H9 (cell line): ENCODE measurements around the gene PDZRN4. TPM values are rescaled to one million over a fixed set of nuclear protein-coding genes. Genes with fewer than 3 reads are reported as not detected.

Experiments
- DNase-seq: peaks from one replicate; pipeline ENCODE4 v3.0.0-alpha.2; 2017
- H2AFZ ChIP-seq: one replicate; pipeline ENCODE4 v1.6.1; 2013; ENCODE audit warnings: mild to moderate bottlenecking, low read length, control low read depth, moderate library complexity
- H2AK5ac ChIP-seq: 2 replicates; pipeline ENCODE4 v1.6.1; 2013; ENCODE audit warnings: low read length, control low read depth, mixed read lengths; ENCODE audit not compliant: insufficient read length
- H2BK120ac ChIP-seq: one replicate; pipeline ENCODE4 v1.6.1; 2013; ENCODE audit warnings: low read depth, mild to moderate bottlenecking, low read length, control low read depth, inconsistent platforms; ENCODE audit not compliant: poor library complexity, severe bottlenecking
- H2BK12ac ChIP-seq: 2 replicates; pipeline ENCODE4 v1.6.1; 2013; ENCODE audit warnings: low read length, control low read depth, mixed read lengths, low read depth; ENCODE audit not compliant: insufficient read length
- H2BK15ac ChIP-seq: 2 replicates; pipeline ENCODE4 v1.6.1; 2013; ENCODE audit warnings: low read depth, low read length, control low read depth
- H2BK20ac ChIP-seq: one replicate; pipeline ENCODE4 v1.6.1; 2013; ENCODE audit warnings: low read depth, mild to moderate bottlenecking, low read length, control low read depth, inconsistent platforms; ENCODE audit not compliant: poor library complexity, severe bottlenecking
- H2BK5ac ChIP-seq: 2 replicates; pipeline ENCODE4 v1.6.1; 2013; ENCODE audit warnings: low read length, control low read depth, mixed read lengths; ENCODE audit not compliant: insufficient read length
- H3K14ac ChIP-seq: 2 replicates; pipeline ENCODE4 v1.6.1; 2013; ENCODE audit warnings: low read length, control low read depth; ENCODE audit not compliant: insufficient read depth
- H3K18ac ChIP-seq: 2 replicates; pipeline ENCODE4 v1.6.1; 2013; ENCODE audit warnings: low read depth, mild to moderate bottlenecking, mixed read lengths, low read length, control low read depth; ENCODE audit not compliant: insufficient read length
- H3K23ac ChIP-seq: 2 replicates; pipeline ENCODE4 v1.6.1; 2013; ENCODE audit warnings: low read length, control low read depth, mixed read lengths, low read depth; ENCODE audit not compliant: insufficient read length
- H3K23me2 ChIP-seq: 2 replicates; pipeline ENCODE4 v1.6.1; 2013; ENCODE audit warnings: low read depth, mild to moderate bottlenecking, mixed read lengths, low read length, control low read depth; ENCODE audit not compliant: insufficient read length, poor library complexity, severe bottlenecking
- H3K27ac ChIP-seq: 2 replicates; pipeline ENCODE4 v1.5.1; 2013; ENCODE audit warnings: low read length, control low read depth, mixed read lengths, low read depth; ENCODE audit not compliant: insufficient read length
- H3K27me3 ChIP-seq: 2 replicates; pipeline ENCODE4 v1.6.1; 2013; ENCODE audit warnings: low read length, control low read depth, inconsistent platforms; ENCODE audit not compliant: insufficient read depth
- H3K4ac ChIP-seq: 2 replicates; pipeline ENCODE4 v1.6.1; 2013; ENCODE audit warnings: low read depth, mild to moderate bottlenecking, control low read depth, inconsistent platforms, low read length, moderate library complexity
- H3K4me1 ChIP-seq: 2 replicates; pipeline ENCODE4 v1.6.1; 2013; ENCODE audit warnings: low read length, control low read depth, inconsistent platforms; ENCODE audit not compliant: insufficient read depth
- H3K4me2 ChIP-seq: 2 replicates; pipeline ENCODE4 v1.6.1; 2013; ENCODE audit warnings: low read length, control low read depth, mixed read lengths; ENCODE audit not compliant: insufficient read length, insufficient read depth
- H3K56ac ChIP-seq: 2 replicates; pipeline ENCODE4 v1.6.1; 2013; ENCODE audit warnings: low read depth, mild to moderate bottlenecking, mixed read lengths, low read length, control low read depth; ENCODE audit not compliant: insufficient read length
- H3K79me1 ChIP-seq: 2 replicates; pipeline ENCODE4 v1.6.1; 2013; ENCODE audit warnings: low read depth, mild to moderate bottlenecking, moderate library complexity, low read length, control low read depth, inconsistent platforms; ENCODE audit not compliant: insufficient read depth, poor library complexity, severe bottlenecking
- H3K79me2 ChIP-seq: 2 replicates; pipeline ENCODE4 v1.6.1; 2013; ENCODE audit warnings: low read length, control low read depth, inconsistent platforms; ENCODE audit not compliant: insufficient read depth
- H3K9ac ChIP-seq: 2 replicates; pipeline ENCODE4 v1.6.1; 2013; ENCODE audit warnings: low read length, control low read depth, mixed read lengths; ENCODE audit not compliant: insufficient read length; ENCODE audit errors: extremely low read depth
- H3K9me3 ChIP-seq: one replicate; pipeline ENCODE4 v1.6.1; 2013; ENCODE audit warnings: low read depth, low read length, inconsistent platforms; ENCODE audit not compliant: control insufficient read depth
- H3T11ph ChIP-seq: one replicate; pipeline ENCODE4 v1.6.1; 2013; ENCODE audit warnings: mild to moderate bottlenecking, low read length, control low read depth, inconsistent platforms
- H4K20me1 ChIP-seq: one replicate; pipeline ENCODE4 v1.6.1; 2013; ENCODE audit not compliant: control insufficient read depth, insufficient read length, insufficient read depth
- H4K5ac ChIP-seq: 2 replicates; pipeline ENCODE4 v1.6.1; 2013; ENCODE audit warnings: low read depth, mild to moderate bottlenecking, mixed read lengths, low read length, control low read depth; ENCODE audit not compliant: insufficient read length
- H4K8ac ChIP-seq: replicated peaks from 2 replicates; pipeline ENCODE4 v1.6.1; 2013; ENCODE audit warnings: low read length, control low read depth, mixed read lengths, low read depth; ENCODE audit not compliant: insufficient read length
- H4K91ac ChIP-seq: 2 replicates; pipeline ENCODE4 v1.6.1; 2013; ENCODE audit warnings: low read depth, mild to moderate bottlenecking, moderate library complexity, mixed read lengths, low read length, control low read depth; ENCODE audit not compliant: insufficient read length
- H3K27ac Mint-ChIP-seq, 3 experiments: 2 replicates in 2 of 3; 3 replicates in 1 of 3; pipeline ENCODE4 v1.8.0; 2020 to 2021; ENCODE audit warnings: mixed read lengths in 3 of 3, mild to moderate bottlenecking in 1 of 3, moderate library complexity in 1 of 3
- H3K27me3 Mint-ChIP-seq: 2 replicates; pipeline ENCODE4 v1.8.0; 2021; ENCODE audit warnings: low read depth, mild to moderate bottlenecking, moderate library complexity, mixed read lengths
- H3K36me3 Mint-ChIP-seq, 3 experiments: 2 replicates in 2 of 3; 3 replicates in 1 of 3; pipeline ENCODE4 v1.8.0; 2020 to 2021; ENCODE audit warnings: low read depth in 3 of 3, mixed read lengths in 3 of 3; ENCODE audit not compliant: insufficient read depth in 1 of 3
- H3K4me1 Mint-ChIP-seq, 2 experiments: 2 replicates each; pipeline ENCODE4 v1.8.0; 2020; ENCODE audit warnings: mixed read lengths in 2 of 2
- H3K4me3 Mint-ChIP-seq, 2 experiments: 2 replicates in 1 of 2; 3 replicates in 1 of 2; pipeline ENCODE4 v1.8.0; 2020 to 2021; ENCODE audit warnings: mild to moderate bottlenecking in 2 of 2, mixed read lengths in 2 of 2, moderate library complexity in 1 of 2
- H3K9me3 Mint-ChIP-seq, 2 experiments: 2 replicates in 1 of 2; 3 replicates in 1 of 2; pipeline ENCODE4 v1.8.0; 2020; ENCODE audit warnings: mild to moderate bottlenecking in 2 of 2, mixed read lengths in 2 of 2, moderate library complexity in 1 of 2
- WGBS: extraction: QIAGEN DNeasy Blood & Tissue Kit; methylation state at CpG from one replicate; pipeline ENCODE4 v1.1.7; 2013; ENCODE audit warnings: missing lambda C conversion rate, low lambda C conversion rate, mixed read lengths; ENCODE audit not compliant: insufficient read length; ENCODE audit errors: extremely low coverage; 5-methylcytosine and 5-hydroxymethylcytosine counted together
- total RNA-seq: library from RNA; stranded (reverse); gene quantifications from 2 replicates; pipeline ENCODE4 v1.2.1, GENCODE V29; 2021
- TF ChIP-seq, protein P1 (sequence below): fragments of 200-600 bp; sonication (generic); conservative IDR thresholded peaks from 3 replicates; pipeline ENCODE4 v1.8.0; 2021; ENCODE audit warnings: antibody characterized with exemption, mild to moderate bottlenecking

The PDZRN4 gene
- total RNA-seq, 1 experiment from 2014 or later, result not detected

DNA sequence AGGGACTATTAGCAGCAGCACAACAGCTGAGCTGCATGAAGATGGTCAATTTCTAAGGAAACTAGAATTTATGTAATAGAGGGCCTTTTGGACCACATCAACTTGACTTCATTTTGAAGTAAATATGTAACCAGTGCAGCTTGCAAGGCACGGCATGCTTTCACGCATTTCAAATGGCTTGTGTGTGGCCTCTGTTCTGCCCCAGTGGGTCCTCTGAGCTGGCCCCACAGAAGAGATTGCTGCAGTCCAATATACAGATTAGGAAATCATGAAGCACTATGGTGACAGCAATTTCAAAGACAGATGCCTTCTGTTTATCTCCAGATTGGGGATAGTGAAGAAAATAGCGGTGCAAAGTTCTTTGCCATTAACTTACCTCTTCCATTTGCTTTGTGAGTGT is 101.4 kb downstream of the PDZRN4 start:
- H2AK5ac ChIP-seq, result no peak overlapping the region
- no peak overlapping the region for H4K91ac ChIP-seq
- H2BK120ac ChIP-seq, result no peak overlapping the region
- H2BK15ac ChIP-seq, result no peak overlapping the region
- Mint-ChIP-seq H3K27ac (no peak overlapping the region), H3K4me1 (no peaks in the 10 kb centered on the region), H3K4me3 (no peak overlapping the region), H3K27me3 (no peaks in the 10 kb centered on the region), H3K36me3 (no peaks in the 10 kb centered on the region), H3K9me3 (no peaks in the 10 kb centered on the region; a peak in 1 of 5 replicates)
- H3K27ac ChIP-seq, result no peak overlapping the region
- DNase-seq, result no peak
- H2BK12ac ChIP-seq, result no peak overlapping the region
- H2BK20ac ChIP-seq, result no peak overlapping the region
- H3K18ac ChIP-seq, result no peak overlapping the region
- H3K23me2 ChIP-seq, result no peaks in the 10 kb centered on the region
- H3K4me1 ChIP-seq, result no peaks in the 10 kb centered on the region
- no peaks in the 10 kb centered on the region for H3K9me3 ChIP-seq
- no peak overlapping the region for H2AFZ ChIP-seq
- no peak overlapping the region for H3K56ac ChIP-seq
- no peaks in the 10 kb centered on the region for H4K20me1 ChIP-seq
- TF ChIP-seq, protein P1, sequence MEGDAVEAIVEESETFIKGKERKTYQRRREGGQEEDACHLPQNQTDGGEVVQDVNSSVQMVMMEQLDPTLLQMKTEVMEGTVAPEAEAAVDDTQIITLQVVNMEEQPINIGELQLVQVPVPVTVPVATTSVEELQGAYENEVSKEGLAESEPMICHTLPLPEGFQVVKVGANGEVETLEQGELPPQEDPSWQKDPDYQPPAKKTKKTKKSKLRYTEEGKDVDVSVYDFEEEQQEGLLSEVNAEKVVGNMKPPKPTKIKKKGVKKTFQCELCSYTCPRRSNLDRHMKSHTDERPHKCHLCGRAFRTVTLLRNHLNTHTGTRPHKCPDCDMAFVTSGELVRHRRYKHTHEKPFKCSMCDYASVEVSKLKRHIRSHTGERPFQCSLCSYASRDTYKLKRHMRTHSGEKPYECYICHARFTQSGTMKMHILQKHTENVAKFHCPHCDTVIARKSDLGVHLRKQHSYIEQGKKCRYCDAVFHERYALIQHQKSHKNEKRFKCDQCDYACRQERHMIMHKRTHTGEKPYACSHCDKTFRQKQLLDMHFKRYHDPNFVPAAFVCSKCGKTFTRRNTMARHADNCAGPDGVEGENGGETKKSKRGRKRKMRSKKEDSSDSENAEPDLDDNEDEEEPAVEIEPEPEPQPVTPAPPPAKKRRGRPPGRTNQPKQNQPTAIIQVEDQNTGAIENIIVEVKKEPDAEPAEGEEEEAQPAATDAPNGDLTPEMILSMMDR, result no peak
- H3K4ac ChIP-seq, result no peak overlapping the region
- no peak overlapping the region for H3T11ph ChIP-seq
- H4K8ac ChIP-seq, result no peak overlapping the region
- H3K9ac ChIP-seq, result no peak overlapping the region
- no peak overlapping the region for H3K14ac ChIP-seq
- H2BK5ac ChIP-seq, result no peak overlapping the region
- WGBS, result no CpG with 5 or more reads among the region's 3 CpGs
- H3K23ac ChIP-seq, result no peak overlapping the region
- no peaks in the 10 kb centered on the region for H3K79me2 ChIP-seq
- no peaks in the 10 kb centered on the region for H3K79me1 ChIP-seq
- H3K4me2 ChIP-seq, result no peak overlapping the region
- H3K27me3 ChIP-seq, result no peaks in the 10 kb centered on the region
- H4K5ac ChIP-seq, result no peak overlapping the region
